ENCODE data around the gene ARPC2. TPM values are rescaled to one million over a fixed set of nuclear protein-coding genes. Genes with fewer than 3 reads are reported as not detected.

Gene ARPC2
- total and polyA plus RNA-seq, 2 of the 13 experiments (the other 11 are each of a cell fraction or from before 2014, with no cell fraction given) = 168 to 303 TPM

DNA sequence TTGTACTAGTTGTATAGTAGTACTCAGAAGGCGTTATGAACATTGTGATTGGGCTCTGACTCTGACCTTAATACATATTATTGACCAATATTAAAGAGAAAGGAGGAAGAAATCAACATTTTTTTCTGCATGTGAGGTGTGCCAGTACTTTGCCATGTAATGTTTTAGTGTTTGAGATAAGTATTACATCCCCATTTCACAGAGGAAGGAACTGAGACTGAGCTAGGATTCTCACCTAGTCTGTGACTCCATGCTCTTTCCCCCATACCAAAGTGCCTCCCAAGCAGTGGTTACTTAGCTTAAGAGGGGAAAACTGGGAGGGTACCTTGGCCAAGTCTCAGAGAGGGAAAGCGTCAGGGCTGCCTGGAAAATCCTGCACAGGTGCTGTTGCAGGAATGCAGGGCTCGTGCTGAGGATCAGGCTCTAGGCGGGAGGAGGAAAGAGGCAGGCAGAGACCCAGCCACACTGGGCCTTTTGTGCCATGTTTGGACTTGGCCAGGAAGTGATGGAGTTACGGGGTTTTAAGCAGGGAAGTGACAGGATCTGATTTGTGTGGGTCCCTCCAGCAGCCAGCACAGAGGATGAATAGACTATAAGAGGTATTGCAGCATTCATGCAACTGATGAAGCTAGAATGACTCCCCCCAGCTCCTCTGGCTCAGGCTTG, 55.0 kb downstream of the ARPC2 start:
- no peak for FAIRE-seq
- TF ChIP-seq KAT7 (CRISPR knock-in tag; IDR thresholded peaks at IDR 0.05; ENCODE audit: borderline replicate concordance) (no peak), POLR2A (IDR thresholded peaks at IDR 0.05; ENCODE audit: insufficient read depth in 1 of 2, low read depth in 2 of 2, low read length in 2 of 2) (peak in 1 of 2 experiments; percentile 13; a peak in 2 of 4 replicates), ZNF616 (CRISPR knock-in tag; IDR thresholded peaks at IDR 0.05; ENCODE audit: low read depth) (no peak), FIP1L1 (IDR thresholded peaks at IDR 0.05; ENCODE audit: borderline replicate concordance, insufficient read depth, low read depth, low read length) (no peak), NFIC (IDR thresholded peaks at IDR 0.05; ENCODE audit: low read length) (no peak), SIN3A (IDR thresholded peaks at IDR 0.05; ENCODE audit: borderline replicate concordance, low read depth, low read length) (no peak), ZNF556 (CRISPR knock-in tag; IDR thresholded peaks at IDR 0.05; ENCODE audit: borderline replicate concordance) (no peak; the same call in 1 of the 2 replicates), CCAR2 (optimal IDR thresholded peaks at IDR 0.05; ENCODE audit: low read depth, low read length) (no peak), SOX6 (IDR thresholded peaks at IDR 0.05) (no peak), SOX6 (CRISPR knock-in tag; IDR thresholded peaks at IDR 0.05) (no peak), TAF15 (IDR thresholded peaks at IDR 0.05; ENCODE audit: low read depth, low read length, poor library complexity, severe bottlenecking) (no peak), SMYD3 (CRISPR knock-in tag; IDR thresholded peaks at IDR 0.05) (no peak), ATM (IDR thresholded peaks at IDR 0.05; ENCODE audit: borderline replicate concordance) (no peak), JDP2 (CRISPR knock-in tag; IDR thresholded peaks at IDR 0.05; ENCODE audit: borderline replicate concordance) (no peak), HMG20A (CRISPR knock-in tag; IDR thresholded peaks at IDR 0.05; ENCODE audit: borderline replicate concordance) (no peak)
- TF ChIP-seq, protein P1, sequence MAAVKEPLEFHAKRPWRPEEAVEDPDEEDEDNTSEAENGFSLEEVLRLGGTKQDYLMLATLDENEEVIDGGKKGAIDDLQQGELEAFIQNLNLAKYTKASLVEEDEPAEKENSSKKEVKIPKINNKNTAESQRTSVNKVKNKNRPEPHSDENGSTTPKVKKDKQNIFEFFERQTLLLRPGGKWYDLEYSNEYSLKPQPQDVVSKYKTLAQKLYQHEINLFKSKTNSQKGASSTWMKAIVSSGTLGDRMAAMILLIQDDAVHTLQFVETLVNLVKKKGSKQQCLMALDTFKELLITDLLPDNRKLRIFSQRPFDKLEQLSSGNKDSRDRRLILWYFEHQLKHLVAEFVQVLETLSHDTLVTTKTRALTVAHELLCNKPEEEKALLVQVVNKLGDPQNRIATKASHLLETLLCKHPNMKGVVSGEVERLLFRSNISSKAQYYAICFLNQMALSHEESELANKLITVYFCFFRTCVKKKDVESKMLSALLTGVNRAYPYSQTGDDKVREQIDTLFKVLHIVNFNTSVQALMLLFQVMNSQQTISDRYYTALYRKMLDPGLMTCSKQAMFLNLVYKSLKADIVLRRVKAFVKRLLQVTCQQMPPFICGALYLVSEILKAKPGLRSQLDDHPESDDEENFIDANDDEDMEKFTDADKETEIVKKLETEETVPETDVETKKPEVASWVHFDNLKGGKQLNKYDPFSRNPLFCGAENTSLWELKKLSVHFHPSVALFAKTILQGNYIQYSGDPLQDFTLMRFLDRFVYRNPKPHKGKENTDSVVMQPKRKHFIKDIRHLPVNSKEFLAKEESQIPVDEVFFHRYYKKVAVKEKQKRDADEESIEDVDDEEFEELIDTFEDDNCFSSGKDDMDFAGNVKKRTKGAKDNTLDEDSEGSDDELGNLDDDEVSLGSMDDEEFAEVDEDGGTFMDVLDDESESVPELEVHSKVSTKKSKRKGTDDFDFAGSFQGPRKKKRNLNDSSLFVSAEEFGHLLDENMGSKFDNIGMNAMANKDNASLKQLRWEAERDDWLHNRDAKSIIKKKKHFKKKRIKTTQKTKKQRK (IDR thresholded peaks at IDR 0.05; ENCODE audit: low read length) = no peak
- TF ChIP-seq, protein P2, sequence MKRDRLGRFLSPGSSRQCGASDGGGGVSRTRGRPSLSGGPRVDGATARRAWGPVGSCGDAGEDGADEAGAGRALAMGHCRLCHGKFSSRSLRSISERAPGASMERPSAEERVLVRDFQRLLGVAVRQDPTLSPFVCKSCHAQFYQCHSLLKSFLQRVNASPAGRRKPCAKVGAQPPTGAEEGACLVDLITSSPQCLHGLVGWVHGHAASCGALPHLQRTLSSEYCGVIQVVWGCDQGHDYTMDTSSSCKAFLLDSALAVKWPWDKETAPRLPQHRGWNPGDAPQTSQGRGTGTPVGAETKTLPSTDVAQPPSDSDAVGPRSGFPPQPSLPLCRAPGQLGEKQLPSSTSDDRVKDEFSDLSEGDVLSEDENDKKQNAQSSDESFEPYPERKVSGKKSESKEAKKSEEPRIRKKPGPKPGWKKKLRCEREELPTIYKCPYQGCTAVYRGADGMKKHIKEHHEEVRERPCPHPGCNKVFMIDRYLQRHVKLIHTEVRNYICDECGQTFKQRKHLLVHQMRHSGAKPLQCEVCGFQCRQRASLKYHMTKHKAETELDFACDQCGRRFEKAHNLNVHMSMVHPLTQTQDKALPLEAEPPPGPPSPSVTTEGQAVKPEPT (CRISPR knock-in tag; IDR thresholded peaks at IDR 0.05; ENCODE audit: low read depth) = no peak
- TF ChIP-seq, protein P3, sequence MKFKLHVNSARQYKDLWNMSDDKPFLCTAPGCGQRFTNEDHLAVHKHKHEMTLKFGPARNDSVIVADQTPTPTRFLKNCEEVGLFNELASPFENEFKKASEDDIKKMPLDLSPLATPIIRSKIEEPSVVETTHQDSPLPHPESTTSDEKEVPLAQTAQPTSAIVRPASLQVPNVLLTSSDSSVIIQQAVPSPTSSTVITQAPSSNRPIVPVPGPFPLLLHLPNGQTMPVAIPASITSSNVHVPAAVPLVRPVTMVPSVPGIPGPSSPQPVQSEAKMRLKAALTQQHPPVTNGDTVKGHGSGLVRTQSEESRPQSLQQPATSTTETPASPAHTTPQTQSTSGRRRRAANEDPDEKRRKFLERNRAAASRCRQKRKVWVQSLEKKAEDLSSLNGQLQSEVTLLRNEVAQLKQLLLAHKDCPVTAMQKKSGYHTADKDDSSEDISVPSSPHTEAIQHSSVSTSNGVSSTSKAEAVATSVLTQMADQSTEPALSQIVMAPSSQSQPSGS (CRISPR knock-in tag; IDR thresholded peaks at IDR 0.05) = no peak

More for the DNA sequence above, 55.0 kb downstream of the ARPC2 start:
- H3K4me2 ChIP-seq (ENCODE audit: low read depth, low read length) = peak overlapping the region; percentile 99
- H3K9ac ChIP-seq (ENCODE audit: insufficient read depth, low read depth, low read length) = peak overlapping the region; percentile 84; the same call in 1 of the 2 replicates
- peaks cover 40% of the 10 kb centered on the region for H3K4me1 ChIP-seq (ENCODE audit: insufficient read depth, low read length)
- intact Hi-C loops (cut with micrococcal nuclease; ENCODE audit: unreplicated experiment) = loop anchor here (1.0 to 5.0 kb wide), 7 partner anchors 12 to 244 kb away; partner anchors contain the start of genes ARPC2 and CATIP
- DNase-seq (ENCODE audit: low spot score) (no peak), ATAC-seq (no peak)
- no peaks in the 10 kb centered on the region; a peak in 1 of 5 replicates for H3K27me3 ChIP-seq (ENCODE audit: control insufficient read depth in 1 of 2, insufficient read depth in 2 of 2, low read length in 2 of 2)
- CTCF ChIA-PET (ENCODE audit: low intra/inter-chr PET ratio, low total read pairs) = interaction anchor here (0.8 to 2.0 kb wide), 9 partner anchors 15 to 194 kb away, joined by 3 to 13 read pairs (median 7); partner anchors contain the start of genes CATIP and TMBIM1
- H3K4me3 ChIP-seq (replicated peaks in 1 of 3; ENCODE audit: insufficient read depth in 1 of 3, low read depth in 2 of 3, low read length in 3 of 3) = peak overlapping the region in 2 of 3 experiments; percentile 91 to 96; a peak in 2 of 6 replicates
- H4K20me1 ChIP-seq (ENCODE audit: insufficient read depth, low read length) = no peaks in the 10 kb centered on the region; the same call in 1 of the 2 replicates
- POLR2A ChIA-PET = interaction anchor here (0.5 to 7.5 kb wide), 5 partner anchors 13 to 175 kb away, joined by 3 to 121 read pairs (median 10); partner anchors contain the start of genes CATIP and TMBIM1
- H3K27ac ChIP-seq (ENCODE audit: extremely low read length, insufficient read depth, low read length) = peak overlapping the region; percentile 5
- no TSS peak for BruUV-seq (replicated peaks)
- 88% methylated on average over 5 of the region's 5 CpGs for WGBS (ENCODE audit: low lambda C conversion rate)
- in situ Hi-C loops (cut with HindIII; ENCODE audit: extremely low pct_ligation_motif_present, low pct_unique_long_range_greater_than_20kb) = loop anchor here (5.0 to 10.0 kb wide), 2 partner anchors 193 to 375 kb away; no protein-coding TSS in a partner anchor
- peaks cover 27 to 43% of the 10 kb centered on the region in 2 experiments for H3K36me3 ChIP-seq (replicated peaks in 1 of 2; ENCODE audit: control insufficient read depth in 1 of 2, insufficient read depth in 2 of 2, low read length in 2 of 2)
- H3K9me3 ChIP-seq (ENCODE audit: low read length) = no peaks in the 10 kb centered on the region
- peaks cover 21% of the 10 kb centered on the region for H3K79me2 ChIP-seq (ENCODE audit: insufficient read depth, low read length)
- no peak overlapping the region for H2AFZ ChIP-seq (ENCODE audit: low read length)
